Nucleus accumbens (tissue), 56 donors: ENCODE data around the gene ACP4.

Source experiments
- DNase-seq, 56 donors: peaks; one replicate each; lab custom pipeline; 2025; lab: John Stamatoyannopoulos, UW

ACP4 gene

GRCh38 chr19:50839712-50840655 is 49.8 kb downstream of the ACP4 start:
- no peak for DNase-seq

GRCh38 chr19:50842130-50842529 is 51.9 kb downstream of the ACP4 start:
- DNase-seq: no peak

- DNase-seq: no peak
These were observed 53.0 kb downstream of the ACP4 start for GRCh38 chr19:50843205-50843604.

GRCh38 chr19:50843701-50844221 is 53.5 kb downstream of the ACP4 start:
- DNase-seq: no peak

- DNase-seq: no peak
These were observed 54.2 kb downstream of the ACP4 start for GRCh38 chr19:50844296-50844935.
